Epidermal melanocyte (primary cell): ENCODE results near the gene MYO1B.

Experiments used
- DNase-seq: peaks from one replicate; pipeline ENCODE4 v3.0.0; 2011; ENCODE audit warnings: low spot score; ENCODE audit not compliant: insufficient read length

The MYO1B gene

DNA sequence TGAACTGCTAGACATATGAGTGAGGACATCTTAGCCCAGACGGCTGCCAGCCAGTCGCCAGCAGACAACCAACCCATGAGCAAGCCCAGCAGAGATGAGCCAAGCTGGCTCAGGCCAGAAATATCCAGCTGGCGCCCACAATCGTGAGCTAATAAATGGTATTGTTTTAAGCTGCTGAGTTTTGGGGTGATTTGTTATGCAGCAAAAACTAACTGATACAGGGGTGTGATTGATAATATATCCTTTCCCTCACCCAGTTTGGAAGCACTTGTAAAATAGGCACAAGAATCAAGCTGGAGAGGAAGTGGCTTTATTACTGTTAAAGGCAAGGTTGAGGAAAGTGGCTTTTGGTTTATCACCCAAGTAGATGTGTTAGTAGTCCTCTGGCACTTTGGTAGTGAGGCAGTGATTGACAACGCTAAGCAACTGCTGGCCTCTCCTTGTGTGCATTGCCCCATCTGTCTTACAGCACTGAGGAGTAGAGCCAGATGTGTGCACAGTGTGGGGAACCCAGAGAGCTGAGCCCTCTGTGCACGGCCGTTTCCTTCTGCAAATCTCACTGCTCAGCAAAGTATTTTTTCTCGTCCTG, 110.1 kb downstream of the MYO1B start:
- no peak for DNase-seq

DNA sequence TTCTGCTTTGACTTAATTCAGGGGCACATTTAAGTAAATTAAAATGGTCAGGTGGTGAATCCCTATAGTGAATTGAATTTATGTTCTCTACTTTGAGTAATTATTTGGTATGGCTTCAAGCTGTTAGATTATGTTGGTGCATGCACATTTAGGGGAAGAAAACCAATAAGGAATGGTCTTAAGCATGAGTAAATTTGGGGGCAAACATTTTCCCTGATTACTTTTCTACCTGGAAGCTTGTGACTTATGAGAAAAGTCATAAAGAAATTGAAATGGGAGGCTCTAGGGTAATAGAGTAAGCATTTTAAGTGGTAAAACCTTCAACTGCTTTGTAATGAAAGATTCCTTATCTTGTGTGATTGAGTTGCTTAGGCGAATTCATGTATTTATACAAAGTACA, 112.5 kb downstream of the MYO1B start:
- no peak for DNase-seq

DNA sequence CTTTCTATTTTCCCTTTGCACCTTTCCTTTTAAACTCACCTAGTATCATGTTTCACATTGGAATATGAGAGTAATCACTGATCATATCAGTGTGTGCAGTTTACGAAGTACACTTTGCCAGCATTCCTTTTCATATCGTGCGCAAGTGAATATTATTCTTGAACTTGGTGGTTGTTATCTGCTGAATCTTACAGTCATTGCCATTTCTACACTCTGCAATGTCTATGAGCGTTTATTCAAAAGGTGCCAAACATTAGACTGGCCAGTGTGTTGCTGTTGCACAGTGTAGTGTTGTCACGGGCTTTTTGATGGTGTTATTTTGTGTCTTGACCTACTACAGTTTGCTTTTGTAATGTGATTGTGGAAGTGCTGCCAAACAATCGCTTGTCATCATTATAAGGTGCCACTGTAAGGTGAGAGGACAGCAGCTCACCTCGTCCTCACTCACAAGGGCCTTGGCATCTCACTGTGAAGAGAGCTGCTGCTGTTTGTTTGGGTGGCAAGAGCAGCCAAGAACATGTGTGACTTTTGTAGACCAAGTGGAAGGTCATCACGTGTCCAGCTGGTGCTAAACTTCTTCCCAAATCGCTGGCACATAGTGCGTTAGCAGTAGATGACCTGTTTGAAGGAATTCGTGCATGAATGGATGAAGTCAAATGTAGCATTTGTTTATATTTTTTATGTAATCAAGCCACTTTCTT, 113.3 kb downstream of the MYO1B start:
- no peak for DNase-seq

DNA sequence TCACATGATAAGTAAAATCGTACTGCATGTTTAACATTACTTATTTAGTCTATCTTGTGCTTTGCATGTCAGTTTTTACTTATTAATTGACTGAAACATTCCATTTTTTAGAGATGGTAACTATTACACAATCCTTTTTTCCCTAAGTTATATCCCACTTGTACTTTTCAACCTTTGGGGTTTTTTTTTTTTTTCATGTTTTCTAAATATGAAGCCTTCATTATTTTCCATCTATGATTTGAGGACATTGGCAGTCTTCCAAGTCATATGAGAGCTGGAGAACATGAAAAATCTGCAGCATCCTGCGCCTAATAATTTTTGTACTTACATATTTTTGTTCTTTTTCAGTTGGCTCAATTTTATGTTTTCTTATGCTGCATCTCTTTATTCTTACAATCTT, 113.9 kb downstream of the MYO1B start:
- DNase-seq: no peak

DNA sequence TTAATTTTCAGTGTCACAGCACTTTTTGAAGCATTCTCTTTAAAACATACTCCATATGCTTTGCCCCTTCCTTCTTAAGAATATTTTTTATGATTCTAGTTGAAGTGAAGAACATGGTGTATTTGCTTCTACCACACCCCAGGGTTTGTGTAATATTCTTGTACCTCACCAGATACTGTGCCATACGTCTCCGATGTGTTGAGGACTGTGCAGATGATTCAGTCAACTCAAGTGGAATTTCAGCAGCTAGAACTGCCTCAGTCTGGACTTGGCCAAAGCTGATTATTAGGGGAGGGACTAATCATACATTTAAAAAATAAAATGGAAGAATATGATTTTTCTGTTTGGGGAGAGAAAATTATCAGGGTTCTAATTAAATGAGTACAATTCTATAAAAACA, 115.7 kb downstream of the MYO1B start:
- DNase-seq: no peak

DNA sequence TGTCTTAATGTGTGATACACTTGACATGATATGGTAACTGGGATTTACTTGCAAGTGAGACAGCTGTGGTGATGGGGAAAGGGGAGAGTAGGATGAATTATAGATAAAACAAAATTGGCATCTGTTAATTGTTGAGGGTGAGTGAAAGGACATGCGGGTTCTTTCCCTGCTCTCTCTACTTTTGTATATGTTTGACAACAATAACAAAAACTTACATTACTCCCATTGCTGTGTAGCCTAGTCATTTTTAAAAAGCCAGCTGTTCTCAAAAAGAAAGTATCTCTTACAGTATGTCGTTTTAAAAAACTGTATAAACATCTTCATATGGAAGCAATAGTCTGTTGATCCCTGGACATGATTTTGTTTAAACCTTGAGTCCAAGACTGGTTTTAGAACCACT, 117.6 kb downstream of the MYO1B start:
- no peak for DNase-seq

DNA sequence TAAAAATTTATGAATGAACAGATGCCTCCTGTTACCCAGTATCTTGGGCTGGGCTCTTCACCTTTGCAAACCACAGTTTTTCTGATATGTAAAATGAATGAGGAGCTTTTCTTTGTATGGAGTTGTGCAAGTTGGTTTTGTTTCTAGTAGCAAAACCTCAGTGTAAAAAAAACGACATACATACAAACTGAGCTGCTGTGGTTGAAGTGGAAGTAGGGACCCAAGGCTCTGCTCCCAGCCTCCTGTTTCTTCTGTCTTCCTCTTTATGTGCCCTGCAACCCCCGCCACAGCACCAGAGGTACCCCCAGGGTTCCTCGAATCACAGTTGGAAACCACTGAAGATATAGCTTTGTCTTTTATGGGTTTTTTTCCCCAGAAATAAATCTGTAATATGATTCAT, 118.1 kb downstream of the MYO1B start:
- DNase-seq: no peak

DNA sequence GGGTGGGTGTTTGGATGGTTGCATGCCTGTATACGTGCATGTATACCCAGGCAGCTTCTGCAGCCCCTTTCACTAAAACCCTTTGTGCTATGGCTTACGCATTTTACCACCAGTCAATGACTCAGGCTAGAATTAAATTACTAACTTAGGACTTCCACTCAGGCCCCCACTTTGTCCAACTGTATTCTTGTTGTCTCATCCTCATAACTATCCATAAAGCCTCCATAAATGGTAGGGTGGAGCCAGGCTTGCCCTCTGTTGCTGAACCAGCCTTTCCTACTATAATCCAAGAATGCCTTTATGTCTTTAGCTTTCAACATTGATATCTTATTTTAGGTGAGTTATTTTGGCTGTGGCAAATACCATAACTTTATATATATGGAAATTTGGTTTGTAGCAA, 119.9 kb downstream of the MYO1B start:
- no peak for DNase-seq

DNA sequence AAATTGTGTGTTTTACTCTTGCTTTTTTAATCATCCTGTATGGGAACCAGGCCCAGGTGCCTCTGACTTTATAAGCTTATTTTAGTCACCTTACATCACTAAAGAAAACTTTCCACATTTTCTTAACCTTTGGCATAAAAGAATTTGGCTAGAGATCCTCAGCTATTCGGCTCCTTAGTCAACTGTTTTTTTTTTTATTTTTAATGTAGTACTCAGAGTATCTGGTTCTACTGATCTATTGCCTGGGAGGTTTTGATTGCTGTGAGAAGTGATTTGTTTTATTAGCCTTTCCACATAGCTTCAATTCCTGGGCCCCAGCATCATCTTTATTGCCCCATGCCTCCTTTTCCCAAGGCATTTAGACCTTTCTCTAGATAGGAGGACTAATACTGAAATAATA, 121.0 kb downstream of the MYO1B start:
- no peak for DNase-seq

DNA sequence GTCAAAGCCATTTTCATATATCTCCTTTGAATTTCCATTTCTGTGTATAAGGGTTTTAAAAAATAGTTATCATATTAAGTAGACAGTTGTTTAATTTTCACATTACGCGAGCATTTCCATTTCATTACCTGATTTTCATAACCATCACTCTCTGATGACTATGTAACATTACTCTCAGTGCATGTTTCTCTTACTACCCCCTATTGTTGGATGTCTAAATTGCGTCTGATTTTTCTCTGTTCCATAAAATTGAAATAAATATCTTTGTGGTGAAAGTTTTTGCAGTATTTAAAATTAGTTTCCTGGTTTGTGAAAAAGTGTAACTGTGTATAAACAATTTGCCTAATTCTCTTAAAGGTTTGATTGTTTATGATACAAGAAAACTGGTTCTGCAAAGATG, 123.8 kb downstream of the MYO1B start:
- DNase-seq: no peak

DNA sequence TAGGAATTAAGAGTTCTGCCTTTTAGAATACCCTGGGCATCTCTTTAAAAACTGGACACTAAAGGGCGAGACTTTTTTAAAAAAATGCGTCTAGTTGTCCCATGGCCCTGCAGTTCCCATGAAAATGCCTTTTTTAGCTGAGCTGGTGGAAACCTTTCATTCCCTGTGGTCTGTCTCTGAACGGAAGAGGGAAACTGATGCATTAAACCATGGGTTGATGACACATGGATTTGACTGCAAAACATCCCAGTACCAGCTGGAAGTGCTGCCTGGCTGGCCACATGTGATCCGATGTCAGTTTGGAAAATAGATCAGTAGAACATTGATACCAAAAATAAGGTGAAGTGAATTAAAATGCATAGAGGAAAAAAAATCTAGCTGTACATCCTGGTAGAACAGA, 129.2 kb downstream of the MYO1B start:
- DNase-seq: no peak

DNA sequence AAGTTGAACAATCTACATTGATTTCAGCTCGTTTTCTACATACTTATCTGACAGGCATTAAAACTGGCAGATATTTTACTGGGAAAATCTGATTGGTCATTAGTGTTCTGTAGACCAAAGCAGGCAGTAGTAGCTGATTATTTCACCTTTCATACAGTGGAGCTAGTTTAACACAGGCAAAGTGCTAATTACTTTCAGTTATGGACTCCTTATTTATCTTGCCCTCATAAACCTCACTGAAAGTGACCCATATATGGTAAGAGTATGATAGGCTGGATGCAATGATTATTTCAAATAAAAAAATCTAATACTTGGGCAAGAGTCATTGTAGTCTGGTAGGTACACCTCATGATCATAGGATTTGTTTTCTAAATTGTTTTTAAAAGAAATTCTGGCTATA, 129.7 kb downstream of the MYO1B start:
- DNase-seq: no peak

DNA sequence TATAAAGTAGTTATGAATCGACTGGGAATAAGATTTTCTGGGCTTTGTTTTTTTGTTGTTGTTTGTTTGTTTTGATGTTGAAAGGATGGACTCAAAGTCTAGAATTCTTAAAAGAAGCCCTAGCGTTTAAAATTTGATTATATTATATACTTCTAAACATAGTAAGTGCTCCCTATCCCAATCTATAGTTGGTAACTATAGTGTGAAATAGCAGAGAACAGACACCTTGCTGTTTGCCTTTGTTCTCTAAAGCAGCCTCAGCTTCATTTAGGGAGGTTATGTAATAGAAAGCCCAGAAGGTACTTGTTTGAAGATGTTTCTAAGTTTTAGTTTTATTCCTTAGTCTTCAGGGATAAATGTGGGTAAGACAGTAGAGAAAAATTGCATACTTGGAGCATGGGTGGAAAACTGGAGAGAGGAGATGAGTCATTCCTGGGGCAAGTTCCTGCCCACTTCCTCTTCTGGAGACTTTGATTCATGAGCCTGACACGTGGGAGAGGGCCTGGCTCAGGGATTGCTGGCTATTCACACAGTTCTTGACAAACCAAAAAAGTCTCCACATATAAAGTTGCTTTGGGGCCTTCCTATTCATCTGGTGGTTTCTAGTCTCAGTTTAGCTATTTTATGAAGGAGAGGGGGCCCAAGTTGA, 131.9 kb downstream of the MYO1B start:
- DNase-seq: no peak

DNA sequence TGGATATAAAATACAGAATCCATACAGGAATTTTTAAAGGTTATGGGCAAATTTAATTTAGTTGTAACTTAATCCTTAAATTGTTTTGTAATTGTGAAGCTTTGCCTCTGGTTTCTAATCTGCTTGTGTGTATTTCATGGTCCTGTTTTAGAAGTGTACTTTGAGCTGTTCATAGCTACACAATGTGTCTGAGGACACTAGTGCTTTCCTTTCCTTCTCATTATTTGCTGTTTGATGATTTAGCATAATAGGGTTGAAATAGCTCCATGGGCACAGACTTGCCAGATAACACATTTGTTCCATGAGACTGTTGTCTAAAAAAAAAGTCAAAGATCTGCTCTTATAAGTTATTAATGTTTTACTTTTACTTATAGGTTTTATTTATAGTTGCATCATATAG, 134.2 kb downstream of the MYO1B start:
- no peak for DNase-seq

DNA sequence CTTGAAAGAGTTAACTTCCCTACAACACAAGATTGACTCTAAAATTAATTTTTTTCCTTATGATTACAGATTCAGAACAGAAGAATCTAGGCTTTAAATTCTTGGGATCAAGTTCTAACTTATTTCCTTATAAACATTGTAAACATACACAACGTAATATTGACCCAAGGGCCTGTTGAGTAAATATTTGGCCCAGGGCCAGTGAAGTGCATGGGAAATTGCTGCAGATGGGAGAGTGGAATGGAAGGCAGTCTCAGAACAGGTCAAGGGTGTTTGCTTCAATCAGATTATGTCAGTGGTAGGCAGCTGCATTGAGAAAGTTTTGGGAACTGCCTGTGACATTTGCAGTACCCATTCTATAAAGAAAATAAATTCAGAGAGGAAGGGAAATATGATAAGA, 137.6 kb downstream of the MYO1B start:
- DNase-seq: no peak

DNA sequence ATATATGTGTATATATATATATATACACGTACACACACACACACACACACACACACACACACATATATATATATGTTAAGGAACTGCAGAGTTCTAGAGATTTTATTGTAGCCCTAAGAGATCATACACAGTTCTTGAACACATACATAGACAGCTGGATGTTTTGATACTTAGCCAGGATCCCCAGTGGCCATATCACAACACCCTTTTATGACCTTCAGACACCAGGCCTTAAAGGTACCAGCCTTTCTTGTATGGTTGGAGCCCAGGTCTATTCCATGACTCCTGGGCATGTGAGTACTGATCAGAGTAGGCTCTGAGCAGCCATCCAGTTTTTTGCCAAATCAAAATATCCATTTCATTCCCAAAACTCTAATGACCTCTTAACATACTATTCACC, 138.3 kb downstream of the MYO1B start:
- DNase-seq: no peak

DNA sequence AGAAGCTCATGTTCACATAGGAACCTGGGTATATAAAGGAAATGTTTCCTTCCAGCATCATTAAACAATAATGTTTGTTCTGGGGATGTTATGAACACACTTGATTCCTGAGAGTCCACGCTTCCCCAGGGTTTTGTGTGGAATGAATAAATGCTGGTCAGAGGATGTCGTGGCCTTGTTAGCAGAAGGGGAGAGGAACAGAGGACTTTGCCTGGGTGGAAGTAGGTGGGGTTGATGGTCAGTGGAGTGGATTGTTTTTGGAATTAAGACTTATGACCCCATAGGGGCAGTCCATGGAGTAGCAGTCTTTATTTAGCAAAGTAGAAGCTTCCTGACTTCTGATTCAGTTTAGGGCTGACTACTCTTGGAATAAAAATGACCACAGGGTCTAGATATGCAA, 139.6 kb downstream of the MYO1B start:
- no peak for DNase-seq

DNA sequence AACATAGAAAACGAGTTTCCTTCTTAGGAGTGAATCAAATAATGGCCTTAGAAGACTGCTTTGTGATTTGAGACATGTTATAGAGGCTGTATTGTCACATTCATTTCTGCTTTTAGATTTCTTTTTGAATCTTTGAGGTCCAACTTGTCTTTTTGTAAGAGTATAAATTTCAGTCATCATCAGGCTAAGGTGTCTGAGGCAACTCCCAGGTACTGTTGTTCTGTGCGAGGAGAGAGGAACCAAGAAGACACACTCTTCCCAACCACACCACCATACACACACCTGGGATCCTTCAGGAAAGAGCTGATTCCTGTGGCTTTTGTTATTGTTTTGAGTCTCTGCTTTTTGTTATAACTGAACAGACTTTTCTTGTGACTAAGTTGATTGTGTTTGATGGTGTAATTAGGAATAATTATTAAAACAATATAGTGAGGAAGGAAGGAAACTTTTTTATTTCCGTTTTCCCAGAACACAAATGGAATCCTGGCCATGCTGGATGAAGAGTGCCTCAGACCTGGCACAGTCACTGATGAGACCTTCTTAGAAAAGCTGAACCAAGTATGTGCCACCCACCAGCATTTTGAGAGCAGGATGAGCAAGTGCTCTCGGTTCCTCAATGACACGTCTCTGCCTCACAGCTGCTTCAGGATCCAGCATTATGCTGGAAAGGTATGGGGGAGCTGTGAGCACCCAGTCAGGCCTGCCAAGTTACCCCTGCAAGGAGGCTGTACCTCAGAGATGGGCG, 140.4 kb downstream of the MYO1B start:
- DNase-seq: no peak

DNA sequence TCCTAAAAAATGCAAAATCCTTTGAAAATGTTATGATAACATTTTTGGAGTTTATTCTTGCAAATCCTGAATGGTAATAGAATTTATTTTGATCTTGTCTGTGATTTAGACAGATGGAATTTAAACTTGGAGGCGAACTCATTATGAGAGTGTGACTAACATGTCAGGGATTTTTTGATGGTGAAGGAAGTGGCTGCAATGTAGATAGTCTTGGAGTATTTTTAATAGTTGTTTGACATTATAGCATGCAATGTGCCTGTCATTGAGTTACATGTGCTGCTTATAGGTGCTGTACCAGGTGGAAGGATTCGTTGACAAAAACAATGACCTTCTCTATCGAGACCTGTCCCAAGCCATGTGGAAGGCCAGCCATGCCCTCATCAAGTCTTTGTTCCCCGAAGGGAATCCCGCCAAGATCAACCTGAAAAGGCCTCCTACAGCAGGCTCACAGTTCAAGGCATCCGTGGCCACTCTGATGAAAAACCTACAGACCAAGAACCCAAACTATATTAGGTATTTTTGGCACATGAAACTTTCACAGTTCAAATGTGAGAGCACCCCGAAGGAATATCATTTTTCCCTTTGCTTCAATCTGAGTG, 141.8 kb downstream of the MYO1B start:
- DNase-seq: no peak

DNA sequence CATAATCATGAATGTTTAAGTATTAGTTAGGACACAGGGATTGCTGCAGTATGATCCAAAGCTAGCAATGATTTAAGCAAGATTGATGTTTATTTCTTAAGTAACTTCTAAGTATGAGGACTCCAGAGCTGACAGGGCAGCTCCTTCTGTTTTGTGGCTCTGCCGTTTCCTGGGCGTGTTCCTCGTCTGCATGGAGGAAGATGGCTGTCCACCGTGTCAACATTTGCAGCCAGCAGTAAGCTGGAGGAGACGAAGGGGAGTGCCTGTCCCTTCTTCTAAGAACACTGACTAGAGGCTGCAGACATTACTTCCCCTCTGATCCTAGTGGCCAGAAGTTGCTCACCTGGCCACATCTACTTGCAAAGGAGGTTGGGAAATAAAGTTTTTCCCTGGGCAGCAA, 144.1 kb downstream of the MYO1B start:
- no peak for DNase-seq

DNA sequence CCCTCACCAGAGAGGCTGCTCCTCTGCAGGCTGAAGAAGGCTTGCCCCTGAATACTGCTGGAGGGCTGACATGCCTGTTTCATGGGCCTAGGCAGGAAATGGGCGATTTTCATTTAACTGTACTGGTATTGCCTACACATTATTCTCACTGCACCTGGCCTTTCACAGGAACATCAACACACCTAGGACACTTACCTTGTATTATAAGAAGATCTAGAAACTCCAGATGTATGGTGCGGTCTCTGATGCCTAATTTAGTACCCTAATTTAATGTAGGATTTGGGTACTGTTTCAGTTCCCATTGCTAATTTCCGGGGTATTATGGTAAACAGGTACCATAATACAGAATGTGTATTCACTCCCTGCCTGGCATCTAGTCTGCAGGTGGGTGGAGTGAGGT, 146.0 kb downstream of the MYO1B start:
- DNase-seq: no peak

DNA sequence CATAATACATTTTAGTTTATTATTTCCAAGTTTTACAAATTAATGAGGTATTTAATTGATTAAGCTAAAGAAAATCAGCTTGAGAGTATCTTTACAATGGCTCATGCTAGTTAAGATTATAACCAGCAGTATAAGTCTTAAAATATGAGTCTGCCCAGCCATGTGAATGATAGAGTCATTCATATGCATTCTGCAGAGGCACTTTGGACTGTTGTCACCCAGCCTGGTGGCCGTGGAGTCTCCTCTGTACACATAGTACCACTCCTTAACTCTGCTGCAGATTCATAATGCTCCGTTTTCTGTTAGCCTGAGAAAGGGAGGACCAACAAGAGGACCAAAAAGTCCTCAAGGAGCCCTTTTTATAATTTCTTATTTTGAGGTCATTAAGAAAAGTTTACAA, 148.8 kb downstream of the MYO1B start:
- no peak for DNase-seq
